SH-SY5Y (cell line): Measurements from ENCODE around the gene SLC24A4.

Experiments used
- GATA2 ChIP-seq: IDR thresholded peaks from 2 replicates; pipeline ENCODE4 v1.6.1; 2011; ENCODE audit warnings: mild to moderate bottlenecking, low read depth, low read length
- GATA3 ChIP-seq: IDR thresholded peaks from 2 replicates; pipeline ENCODE4 v1.6.1; 2011; ENCODE audit warnings: low read depth, mild to moderate bottlenecking, low read length, moderate library complexity

Gene SLC24A4

GRCh38 chr14:92464716-92465115 lies 141.8 kb downstream of the SLC24A4 start:
- TF ChIP-seq GATA3 (no peak), GATA2 (no peak)

GRCh38 chr14:92465353-92466055 lies 142.5 kb downstream of the SLC24A4 start:
- TF ChIP-seq GATA2: no peak
- no peak for TF ChIP-seq GATA3

GRCh38 chr14:92466059-92466458 lies 143.1 kb downstream of the SLC24A4 start:
- TF ChIP-seq GATA2 (no peak), GATA3 (no peak)

GRCh38 chr14:92469515-92469914 lies 146.6 kb downstream of the SLC24A4 start:
- TF ChIP-seq GATA2: no peak
- no peak for TF ChIP-seq GATA3

GRCh38 chr14:92470215-92470614 lies 147.2 kb downstream of the SLC24A4 start:
- TF ChIP-seq GATA3: no peak
- TF ChIP-seq GATA2: no peak

GRCh38 chr14:92470811-92471210 lies 147.8 kb downstream of the SLC24A4 start:
- TF ChIP-seq GATA3 (no peak), GATA2 (no peak)

GRCh38 chr14:92471919-92472318 lies 149.0 kb downstream of the SLC24A4 start:
- TF ChIP-seq GATA3 (no peak), GATA2 (no peak)

- TF ChIP-seq GATA2: no peak
These were observed 149.9 kb downstream of the SLC24A4 start for GRCh38 chr14:92472860-92473259.

GRCh38 chr14:92473261-92473968 lies 150.4 kb downstream of the SLC24A4 start:
- TF ChIP-seq GATA2: no peak
- no peak for TF ChIP-seq GATA3

- no peak for TF ChIP-seq GATA3
These were observed 151.1 kb downstream of the SLC24A4 start for GRCh38 chr14:92473969-92474535.

GRCh38 chr14:92475037-92475436 lies 152.1 kb downstream of the SLC24A4 start:
- TF ChIP-seq GATA3: no peak
- TF ChIP-seq GATA2: no peak

- TF ChIP-seq GATA3 (no peak), GATA2 (no peak)
These were observed 152.7 kb downstream of the SLC24A4 start for GRCh38 chr14:92475451-92476187.

- TF ChIP-seq GATA3 (no peak), GATA2 (no peak)
These were observed 157.9 kb downstream of the SLC24A4 start for GRCh38 chr14:92480856-92481255.

- TF ChIP-seq GATA2 (no peak), GATA3 (no peak)
These were observed 158.4 kb downstream of the SLC24A4 start for GRCh38 chr14:92481386-92481785.
